H1 (cell line): Measurements from ENCODE around the gene ZNF385B. TPM values are rescaled to one million over a fixed set of nuclear protein-coding genes. Genes with fewer than 3 reads are reported as not detected.

Source experiments
- CTCF ChIA-PET: fragments of 300-600 bp; sonication (Branson Sonifier 250); formaldehyde crosslinking; loops from one replicate; lab custom pipeline; 2021; ENCODE audit not compliant: partially characterized antibody; lab: Charles Lee
- POLR2A ChIA-PET: fragments of 300-600 bp; sonication (Branson Sonifier 250); formaldehyde crosslinking; loops from one replicate; lab custom pipeline; 2021; ENCODE audit warnings: inconsistent platforms; ENCODE audit not compliant: partially characterized antibody; lab: Charles Lee
- DNase-seq, 2 experiments: peaks; one replicate each; pipeline versions ENCODE4 v3.0.0 to v3.0.0-alpha.2; 2010 to 2022; ENCODE audit warnings: low spot score in 2 of 2, low read depth in 1 of 2, mixed read lengths in 1 of 2
- FAIRE-seq: peaks from 2 replicates; lab custom pipeline; 2011; peaks lifted over from hg19 to GRCh38; lab: Jason Lieb, UNC
- H2AFZ ChIP-seq: 2 replicates; pipeline ENCODE4 v1.8.1; 2012; ENCODE audit warnings: low read length, inconsistent platforms
- H2AK5ac ChIP-seq: 2 replicates; pipeline ENCODE4 v1.6.1; 2013; ENCODE audit warnings: low read depth, low read length
- H2BK120ac ChIP-seq: replicated peaks from 2 replicates; pipeline ENCODE3; 2013; ENCODE audit warnings: low read depth, low read length, inconsistent platforms
- H2BK12ac ChIP-seq: 2 replicates; pipeline ENCODE4 v1.6.1; 2013; ENCODE audit warnings: low read depth, low read length
- H2BK15ac ChIP-seq: 2 replicates; pipeline ENCODE4 v1.6.1; 2013; ENCODE audit warnings: low read length
- H2BK20ac ChIP-seq: 2 replicates; pipeline ENCODE4 v1.6.1; 2013; ENCODE audit warnings: low read length
- H2BK5ac ChIP-seq: 2 replicates; pipeline ENCODE4 v1.6.1; 2013; ENCODE audit warnings: low read depth, low read length
- H3K14ac ChIP-seq: 2 replicates; pipeline ENCODE4 v1.6.1; 2013; ENCODE audit warnings: inconsistent platforms; ENCODE audit not compliant: insufficient read length
- H3K18ac ChIP-seq: 2 replicates; pipeline ENCODE4 v1.6.1; 2013; ENCODE audit warnings: low read length; ENCODE audit errors: extremely low read depth
- H3K23ac ChIP-seq: 2 replicates; pipeline ENCODE4 v1.6.1; 2013; ENCODE audit warnings: inconsistent platforms; ENCODE audit not compliant: insufficient read length
- H3K23me2 ChIP-seq: 2 replicates; pipeline ENCODE4 v1.6.1; 2013; ENCODE audit warnings: low read depth, low read length
- H3K27ac ChIP-seq: 2 replicates; pipeline ENCODE4 v1.6.1; 2011; ENCODE audit warnings: low read depth, low read length, inconsistent platforms
- H3K27me3 ChIP-seq, 4 experiments: replicated peaks in 1 of 4; 1 replicate in 1 of 4; 2 replicates in 3 of 4; pipeline versions ENCODE4 v1.6.1 to v1.8.1; 2011 to 2013; ENCODE audit warnings: low read length in 3 of 4, mild to moderate bottlenecking in 3 of 4, inconsistent platforms in 2 of 4, mixed read lengths in 2 of 4, moderate library complexity in 1 of 4; ENCODE audit not compliant: control insufficient read depth in 3 of 4, insufficient read depth in 3 of 4; ENCODE audit errors: extremely low read depth in 1 of 4
- H3K36me3 ChIP-seq, 4 experiments: 2 replicates each; pipeline versions ENCODE4 v1.6.1 to v1.8.1; 2011 to 2013; ENCODE audit warnings: mild to moderate bottlenecking in 4 of 4, low read length in 3 of 4, moderate library complexity in 2 of 4, control low read depth in 1 of 4, inconsistent platforms in 1 of 4; ENCODE audit not compliant: insufficient read depth in 4 of 4, control insufficient read depth in 2 of 4
- H3K4ac ChIP-seq: replicated peaks from 2 replicates; pipeline ENCODE3; 2013; ENCODE audit warnings: low read length, low read depth, mixed read lengths, inconsistent platforms; ENCODE audit not compliant: insufficient read length
- H3K4me1 ChIP-seq, 4 experiments: replicated peaks in 1 of 4; 1 replicate in 1 of 4; 2 replicates in 3 of 4; pipeline versions ENCODE4 v1.6.1 to v1.8.1; 2011 to 2013; ENCODE audit warnings: low read length in 3 of 4, inconsistent platforms in 2 of 4, mixed read lengths in 1 of 4; ENCODE audit not compliant: insufficient read depth in 4 of 4, control insufficient read depth in 3 of 4
- H3K4me2 ChIP-seq, 2 experiments: 2 replicates each; pipeline versions ENCODE4 v1.6.1 to v1.8.1; 2011 to 2013; ENCODE audit warnings: low read depth in 2 of 2, low read length in 2 of 2, control low read depth in 1 of 2, inconsistent platforms in 1 of 2, mild to moderate bottlenecking in 1 of 2; ENCODE audit not compliant: insufficient read depth in 1 of 2
- H3K4me3 ChIP-seq, 4 experiments: fragments of 200-600, 300-600 bp in 1 of 4; sonication (generic), shearing (Covaris generic), sonication (Bioruptor Twin) in 1 of 4; 2 replicates each; pipeline versions ENCODE4 v1.5.1 to v1.8.1; 2011 to 2016; ENCODE audit warnings: low read length in 4 of 4, low read depth in 3 of 4, control low read depth in 2 of 4, inconsistent platforms in 2 of 4, mild to moderate bottlenecking in 2 of 4, mixed read lengths in 1 of 4, moderate library complexity in 1 of 4; ENCODE audit not compliant: insufficient read depth in 2 of 4; ENCODE audit errors: extremely low read depth in 1 of 4
- H3K56ac ChIP-seq: replicated peaks from 2 replicates; pipeline ENCODE3; 2013; ENCODE audit warnings: low read depth, mild to moderate bottlenecking, mixed read lengths, low read length, inconsistent platforms; ENCODE audit not compliant: insufficient read length
- H3K79me1 ChIP-seq: 2 replicates; pipeline ENCODE4 v1.6.1; 2013; ENCODE audit warnings: low read depth, low read length, control low read depth
- H3K79me2 ChIP-seq, 2 experiments: 2 replicates each; pipeline versions ENCODE4 v1.6.1 to v1.8.1; 2012 to 2013; ENCODE audit warnings: low read length in 2 of 2, mild to moderate bottlenecking in 2 of 2, inconsistent platforms in 1 of 2; ENCODE audit not compliant: insufficient read depth in 2 of 2, control insufficient read depth in 1 of 2
- H3K9ac ChIP-seq, 4 experiments: replicated peaks in 1 of 4; 1 replicate in 1 of 4; 2 replicates in 3 of 4; pipeline versions ENCODE4 v1.6.1 to v1.8.1; 2011 to 2013; ENCODE audit warnings: low read depth in 3 of 4, low read length in 3 of 4, control low read depth in 2 of 4, mild to moderate bottlenecking in 2 of 4, moderate library complexity in 2 of 4, inconsistent platforms in 1 of 4; ENCODE audit errors: extremely low read depth in 1 of 4
- H3K9me3 ChIP-seq, 2 experiments: 2 replicates each; pipeline versions ENCODE4 v1.6.1 to v1.8.1; 2012 to 2013; ENCODE audit warnings: mild to moderate bottlenecking in 2 of 2, moderate library complexity in 2 of 2, control low read depth in 1 of 2, inconsistent platforms in 1 of 2, low read depth in 1 of 2, low read length in 1 of 2, mixed read lengths in 1 of 2; ENCODE audit not compliant: insufficient read depth in 2 of 2
- H4K20me1 ChIP-seq, 2 experiments: replicated peaks in 1 of 2; 2 replicates each; pipeline versions ENCODE3 to v1.8.1; 2011 to 2013; ENCODE audit warnings: inconsistent platforms in 2 of 2, low read length in 2 of 2, mild to moderate bottlenecking in 1 of 2; ENCODE audit not compliant: insufficient read depth in 2 of 2, control insufficient read depth in 1 of 2
- H4K5ac ChIP-seq: 2 replicates; pipeline ENCODE4 v1.6.1; 2013; ENCODE audit warnings: low read length, low read depth, mixed read lengths, inconsistent platforms; ENCODE audit not compliant: insufficient read length
- H4K8ac ChIP-seq: 2 replicates; pipeline ENCODE4 v1.8.0; 2013; ENCODE audit warnings: mild to moderate bottlenecking, moderate library complexity, low read length, inconsistent platforms; ENCODE audit not compliant: insufficient read depth; ENCODE audit errors: extremely low read depth
- H4K91ac ChIP-seq: replicated peaks from 2 replicates; pipeline ENCODE3; 2013; ENCODE audit warnings: low read length, mixed read lengths, inconsistent platforms; ENCODE audit not compliant: insufficient read length
- CEBPB ChIP-seq: IDR thresholded peaks from 2 replicates; pipeline ENCODE4 v1.6.1; 2012; ENCODE audit warnings: low read depth, low read length
- CHD1 ChIP-seq: IDR thresholded peaks from 2 replicates; pipeline ENCODE4 v1.6.1; 2012; ENCODE audit warnings: low read depth, low read length, improper control_type of control experiment
- CTCF ChIP-seq, 3 experiments: IDR thresholded peaks; 1 replicate in 2 of 3; 2 replicates in 1 of 3; pipeline versions ENCODE4 v1.5.1 to v1.6.1; 2011; ENCODE audit warnings: low read length in 3 of 3, mild to moderate bottlenecking in 3 of 3, inconsistent platforms in 2 of 3, low read depth in 1 of 3, moderate library complexity in 1 of 3; ENCODE audit not compliant: insufficient read depth in 1 of 3; ENCODE audit errors: control extremely low read depth in 1 of 3
- GTF2F1 ChIP-seq: IDR thresholded peaks from 2 replicates; pipeline ENCODE4 v1.6.1; 2012; ENCODE audit warnings: low read depth, low read length, improper control_type of control experiment, borderline replicate concordance
- KDM1A ChIP-seq: fragments of 200-600, 300-600 bp; sonication (generic); IDR thresholded peaks from 2 replicates; pipeline ENCODE4 v1.7.1; 2016; ENCODE audit warnings: mild to moderate bottlenecking, low read length, borderline replicate concordance
- NANOG ChIP-seq: IDR thresholded peaks from 2 replicates; pipeline ENCODE4 v1.6.1; 2011; ENCODE audit warnings: low read length, low read depth, mild to moderate bottlenecking, inconsistent platforms; ENCODE audit not compliant: insufficient read depth, poor library complexity, severe bottlenecking
- RFX5 ChIP-seq: IDR thresholded peaks from 2 replicates; pipeline ENCODE4 v1.6.1; 2011; ENCODE audit warnings: low read depth, low read length, improper control_type of control experiment, borderline replicate concordance
- SAP30 ChIP-seq: fragments of 300-600 bp; sonication (generic); IDR thresholded peaks from 2 replicates; pipeline ENCODE4 v1.7.1; 2012; ENCODE audit warnings: low read length, moderate library complexity, mild to moderate bottlenecking, inconsistent platforms; ENCODE audit not compliant: insufficient read depth, insufficient replicate concordance
- SIRT6 ChIP-seq: IDR thresholded peaks from one replicate; pipeline ENCODE4 v1.7.1; 2012; ENCODE audit warnings: low read length, inconsistent platforms
- WGBS, 2 experiments: shearing (Covaris generic) in 1 of 2; methylation state at CpG; one replicate each; pipeline versions ENCODE4 v1.1.6 to v1.1.7; 2013 to 2015; ENCODE audit warnings: low lambda C conversion rate in 2 of 2, mixed read lengths in 2 of 2, inconsistent platforms in 1 of 2, low coverage in 1 of 2, missing lambda C conversion rate in 1 of 2; ENCODE audit not compliant: insufficient replicate concordance in 2 of 2, insufficient coverage in 1 of 2, insufficient read length in 1 of 2; ENCODE audit errors: extremely low coverage in 1 of 2, missing lambda C conversion rate in 1 of 2; 5-methylcytosine and 5-hydroxymethylcytosine counted together
- polyA plus RNA-seq, 7 experiments: library from polyadenylated mRNA; depleted of rRNA in 3 of 7; stranded (reverse) in 5 of 7; unstranded in 2 of 7; fragments of >200 nt in 5 of 7; fragments of 200-250 nt in 2 of 7; gene quantifications; 1 replicate in 5 of 7; 2 replicates in 1 of 7; 4 replicates in 1 of 7; pipeline versions ENCODE4 v1.2.1 to v1.2.3, GENCODE V29; 2011 to 2013; ENCODE audit warnings: missing spikeins in 2 of 7, mixed read lengths in 2 of 7
- total RNA-seq: library from RNA; stranded (reverse); fragmentation: NEBNext Ultra II Directional; extraction: Animal tissue kit (Norgen Biotek cat#: 25700); gene quantifications from 2 replicates; pipeline ENCODE4 v1.2.1, GENCODE V29; 2021
- TF ChIP-seq, protein P1 (sequence below): IDR thresholded peaks from 2 replicates; pipeline ENCODE4 v1.6.1; 2011; ENCODE audit warnings: low read length, improper control_type of control experiment

ZNF385B gene
- total and polyA plus RNA-seq, 2 of the 8 experiments (the other 6 are each of a cell fraction or from before 2014, with no cell fraction given) = 1.1 to 3.7 TPM

DNA sequence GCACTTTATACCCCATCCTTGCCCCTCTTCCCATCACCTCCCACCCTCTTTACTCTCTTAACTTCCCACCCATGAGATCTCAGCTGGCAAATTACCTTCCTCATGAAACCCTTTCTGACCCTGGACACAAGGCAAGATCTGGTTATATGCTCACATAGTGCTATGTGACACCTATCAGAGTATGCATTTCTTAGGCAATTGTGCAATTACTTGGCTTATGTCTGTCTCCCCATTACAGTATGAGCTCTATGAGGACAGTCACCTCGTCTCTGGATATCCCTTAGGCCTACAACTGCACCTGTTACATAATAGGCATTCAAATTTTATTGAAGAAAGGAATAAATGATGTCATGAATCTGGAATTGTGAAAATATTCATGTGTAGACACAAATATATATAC lies 91.4 kb downstream of the ZNF385B start:
- no peak for FAIRE-seq
- ChIA-PET POLR2A (no interaction called here), CTCF (no interaction called here)
- TF ChIP-seq GTF2F1 = no peak
- TF ChIP-seq, protein P1, sequence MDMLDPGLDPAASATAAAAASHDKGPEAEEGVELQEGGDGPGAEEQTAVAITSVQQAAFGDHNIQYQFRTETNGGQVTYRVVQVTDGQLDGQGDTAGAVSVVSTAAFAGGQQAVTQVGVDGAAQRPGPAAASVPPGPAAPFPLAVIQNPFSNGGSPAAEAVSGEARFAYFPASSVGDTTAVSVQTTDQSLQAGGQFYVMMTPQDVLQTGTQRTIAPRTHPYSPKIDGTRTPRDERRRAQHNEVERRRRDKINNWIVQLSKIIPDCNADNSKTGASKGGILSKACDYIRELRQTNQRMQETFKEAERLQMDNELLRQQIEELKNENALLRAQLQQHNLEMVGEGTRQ = no peak
- no peak for TF ChIP-seq KDM1A
- TF ChIP-seq CHD1 = no peak
- TF ChIP-seq CEBPB = no peak
- TF ChIP-seq SAP30 = no peak
- TF ChIP-seq SIRT6 = no peak
- no peak for TF ChIP-seq NANOG
- TF ChIP-seq CTCF (IDR thresholded peaks at IDR 0.05; ENCODE audit: control extremely low read depth in 1 of 3, insufficient read depth in 1 of 3, low read depth in 1 of 3, low read length in 3 of 3) = no peak
- no peak for TF ChIP-seq RFX5

More for the DNA sequence above, 91.4 kb downstream of the ZNF385B start:
- H3K9me3 ChIP-seq = no peaks in the 10 kb centered on the region
- H4K5ac ChIP-seq = no peak overlapping the region
- no peaks in the 10 kb centered on the region for H3K79me2 ChIP-seq
- no peak overlapping the region for H4K8ac ChIP-seq
- H2BK15ac ChIP-seq = no peak overlapping the region
- H3K79me1 ChIP-seq = no peaks in the 10 kb centered on the region
- H3K4me1 ChIP-seq = peaks cover 0 to 12% (median 4%) of the 10 kb centered on the region in 4 experiments; a peak in 3 of 7 replicates
- H3K4ac ChIP-seq = no peak overlapping the region
- 92% methylated on average over 1 of the region's 1 CpG; no CpG with 5 or more reads in 1 of the 2 experiments for WGBS, 2 experiments
- no peak overlapping the region for H3K14ac ChIP-seq
- H3K23ac ChIP-seq = no peak overlapping the region
- H2BK120ac ChIP-seq = no peak overlapping the region
- no peak overlapping the region for H2AK5ac ChIP-seq
- no peaks in the 10 kb centered on the region for H3K27me3 ChIP-seq
- H4K20me1 ChIP-seq = no peaks in the 10 kb centered on the region
- no peaks in the 10 kb centered on the region; a peak in 1 of 8 replicates for H3K36me3 ChIP-seq
- H2BK20ac ChIP-seq = no peak overlapping the region
- H3K4me2 ChIP-seq = no peak overlapping the region
- no peak overlapping the region for H3K27ac ChIP-seq
- H3K9ac ChIP-seq = no peak overlapping the region
- peaks cover 4% of the 10 kb centered on the region; the same call in 1 of the 2 replicates for H3K23me2 ChIP-seq
- H2BK12ac ChIP-seq = no peak overlapping the region
- no peak overlapping the region for H2BK5ac ChIP-seq
- H3K4me3 ChIP-seq = no peak overlapping the region
- DNase-seq = no peak
- no peak overlapping the region for H4K91ac ChIP-seq
- H3K18ac ChIP-seq = no peak overlapping the region
- no peak overlapping the region for H2AFZ ChIP-seq
- no peak overlapping the region for H3K56ac ChIP-seq
